Retinal pigment epithelial cell (primary cell): ENCODE results near the gene STK11IP.

Experiments
- DNase-seq: peaks from one replicate; pipeline ENCODE4 v3.0.0-alpha.2; 2010; ENCODE audit warnings: low read depth
- H3K4me3 ChIP-seq: 2 replicates; pipeline ENCODE4 v1.5.1; 2011; ENCODE audit warnings: mild to moderate bottlenecking, low read length, control low read depth, moderate library complexity
- CTCF ChIP-seq: conservative IDR thresholded peaks from 2 replicates; pipeline ENCODE4 v1.5.1; 2011; ENCODE audit warnings: low read depth, low read length, control low read depth, inconsistent platforms

STK11IP gene

GRCh38 chr2:219597552-219598307 lies at the start of gene STK11IP:
STK11IP (plus strand) TSS chr2:219597857; CDS start chr2:219598120, 263 bp downstream.
- peak within 1 kb of the TSS; percentile 92 for H3K4me3 ChIP-seq
- no peak for TF ChIP-seq CTCF
- peak; percentile 88 for DNase-seq

GRCh38 chr2:219548990-219549389 lies 48.7 kb upstream of the STK11IP start:
- no peak for DNase-seq
- TF ChIP-seq CTCF: no peak
- no peak overlapping the region for H3K4me3 ChIP-seq

GRCh38 chr2:219549619-219550018 lies 48.0 kb upstream of the STK11IP start:
- DNase-seq: no peak
- no peak for TF ChIP-seq CTCF

GRCh38 chr2:219551441-219552381 lies 45.9 kb upstream of the STK11IP start:
- no peak for DNase-seq
- no peak for TF ChIP-seq CTCF
- peak overlapping the region; percentile 69 for H3K4me3 ChIP-seq

More at GRCh38 chr2:219549619-219550018, 48.0 kb upstream of the STK11IP start:
- no peak overlapping the region for H3K4me3 ChIP-seq

- no peak for TF ChIP-seq CTCF
- DNase-seq: no peak
- peak overlapping the region; percentile 69 for H3K4me3 ChIP-seq
These were observed 45.1 kb upstream of the STK11IP start for GRCh38 chr2:219552382-219553167.

- H3K4me3 ChIP-seq: peak overlapping the region; percentile 69
- TF ChIP-seq CTCF: no peak
- no peak for DNase-seq
These were observed 44.6 kb upstream of the STK11IP start for GRCh38 chr2:219553168-219553417.
